Measurements from ENCODE around the gene DCP2.

- TF ChIP-seq TAF1 (IDR thresholded peaks at IDR 0.05; ENCODE audit: borderline replicate concordance, insufficient read depth, low read length) (no peak), POLR2AphosphoS5 (IDR thresholded peaks at IDR 0.05; ENCODE audit: low read depth, low read length) (0 out of 2 replicates have a peak, but pooled peaks have one; percentile 14), REST (IDR thresholded peaks at IDR 0.05; ENCODE audit: insufficient read depth in 1 of 2, low read depth in 2 of 2, low read length in 2 of 2) (no peak), SIN3A (IDR thresholded peaks at IDR 0.05; ENCODE audit: borderline replicate concordance, insufficient read depth, low read length) (no peak)
Measured at GRCh38 chr5:113058706-113059226, 82.2 kb downstream of the DCP2 start.

Data from PFSK-1 (cell line).